ENCODE data around the gene TRIM71.
"Not testable (repeated sequence)": the region's sequence is repeated elsewhere in the genome, so short reads cannot be mapped to it uniquely, and the experiment has no call there.

The TRIM71 gene

GRCh38 chr3:32892625-32893598 lies 75.1 kb downstream of the TRIM71 start:
- DNase-seq, result no peak

DNA sequence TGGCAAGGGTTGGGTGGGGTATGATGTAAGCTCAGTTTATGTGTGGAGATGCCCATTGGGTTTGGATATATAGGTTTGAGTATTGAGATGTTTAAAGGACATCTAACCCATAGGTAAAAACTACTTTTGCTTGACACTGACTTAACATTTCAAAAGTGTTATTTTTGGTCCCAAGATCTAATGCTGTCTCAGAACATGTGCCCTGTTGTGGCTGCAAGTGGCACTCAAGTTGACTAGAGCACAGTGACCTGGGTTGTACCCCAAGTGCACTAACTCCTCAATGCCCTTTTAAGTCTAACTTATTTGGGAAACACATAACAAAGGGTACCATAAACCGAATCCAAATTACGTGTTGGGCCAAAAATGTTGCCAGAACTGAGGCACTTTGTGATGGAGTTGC lies 77.2 kb downstream of the TRIM71 start:
- DNase-seq, result no peak

GRCh38 chr3:32895701-32896100 lies 77.9 kb downstream of the TRIM71 start:
- DNase-seq, result no peak

GRCh38 chr3:32896143-32896542 lies 78.3 kb downstream of the TRIM71 start:
- no peak for DNase-seq

GRCh38 chr3:32897001-32897601 lies 79.3 kb downstream of the TRIM71 start:
- DNase-seq, result no peak

GRCh38 chr3:32897981-32898623 lies 80.3 kb downstream of the TRIM71 start:
- DNase-seq, result no peak

DNA sequence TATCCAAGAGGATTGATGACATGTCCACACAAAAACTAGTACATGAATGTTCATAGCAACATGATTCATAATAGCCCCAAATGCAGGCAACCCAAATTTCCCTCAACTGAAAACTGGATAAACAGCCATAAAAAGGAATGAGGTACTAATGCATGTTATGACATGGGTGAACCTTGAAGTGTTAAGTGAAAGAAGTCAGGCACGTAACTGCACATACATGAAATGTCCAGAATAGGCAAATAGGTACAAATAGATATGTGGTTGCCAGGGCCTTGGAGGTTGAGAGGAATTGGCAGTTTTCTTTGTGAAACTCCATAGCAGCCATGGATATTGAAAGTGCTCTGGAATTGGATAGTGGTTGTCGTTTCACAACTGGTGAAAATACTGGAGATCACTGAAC lies 81.5 kb downstream of the TRIM71 start:
- no peak for DNase-seq

- no peak for DNase-seq
These were observed 83.5 kb downstream of the TRIM71 start for GRCh38 chr3:32901005-32901932.

DNA sequence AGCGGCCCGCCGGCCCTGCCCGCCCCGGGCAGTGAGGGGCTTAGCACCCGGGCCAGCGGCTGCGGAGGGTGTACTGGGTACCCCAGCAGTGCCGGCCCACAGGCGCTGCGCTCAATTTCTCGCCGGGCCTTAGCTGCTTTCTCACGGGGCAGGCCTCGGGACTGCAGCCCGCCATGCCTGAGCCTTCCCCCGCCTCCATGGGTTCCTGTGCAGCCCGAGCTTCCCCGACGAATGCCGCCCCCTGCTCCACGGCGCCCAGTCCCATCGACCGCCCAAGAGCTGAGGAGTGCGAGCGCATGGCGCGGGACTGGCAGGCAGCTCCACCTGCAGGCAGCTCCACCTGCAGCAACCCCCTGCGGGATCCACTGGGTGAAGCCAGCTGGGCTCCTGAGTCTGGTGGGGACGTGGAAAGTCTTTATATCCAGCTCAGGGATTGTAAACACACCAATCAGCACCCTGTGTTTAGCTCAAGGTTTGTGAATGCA lies 85.1 kb downstream of the TRIM71 start:
- not testable (repeated sequence) for DNase-seq

- no peak for DNase-seq
These were observed 86.2 kb downstream of the TRIM71 start for GRCh38 chr3:32903953-32904352.

DNA sequence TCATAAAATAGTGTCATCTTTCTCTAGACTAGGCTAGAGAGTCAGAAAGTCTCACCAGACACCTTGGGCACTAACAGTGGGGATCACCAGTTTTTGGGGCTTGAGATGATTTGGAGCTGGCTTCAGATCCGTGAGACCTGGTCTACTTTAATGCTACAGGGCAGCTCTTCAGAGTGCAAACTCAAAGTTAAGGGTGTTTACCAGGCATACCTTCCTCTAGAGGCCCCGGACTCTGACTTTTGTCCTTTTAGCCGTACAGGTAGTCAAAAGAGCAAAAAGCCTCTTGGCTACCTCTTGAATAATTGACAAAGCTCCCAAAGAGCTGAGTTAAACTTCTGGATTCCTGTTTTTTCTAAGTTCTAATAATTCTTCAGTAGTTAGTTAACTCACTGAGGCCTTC lies 92.2 kb downstream of the TRIM71 start:
- DNase-seq, result no peak

DNA sequence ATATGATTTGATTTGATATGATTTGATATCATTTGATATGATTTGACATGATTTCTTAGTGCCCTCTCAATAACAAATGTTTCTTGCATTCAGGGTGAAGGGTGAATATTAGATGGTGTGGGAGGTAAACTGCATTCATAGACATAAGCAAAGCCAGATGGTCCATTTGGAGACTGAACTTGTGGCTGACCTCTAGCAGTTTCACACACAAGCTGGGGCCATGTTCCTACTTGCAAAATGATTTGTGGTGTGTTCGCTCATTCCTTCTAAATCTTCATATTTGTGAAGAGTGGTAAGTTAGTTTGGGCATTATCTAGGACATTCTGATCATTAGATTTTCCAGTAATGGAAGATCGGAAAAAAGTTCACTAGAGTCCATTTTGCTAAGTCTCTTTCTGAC lies 93.2 kb downstream of the TRIM71 start:
- no peak for DNase-seq

DNA sequence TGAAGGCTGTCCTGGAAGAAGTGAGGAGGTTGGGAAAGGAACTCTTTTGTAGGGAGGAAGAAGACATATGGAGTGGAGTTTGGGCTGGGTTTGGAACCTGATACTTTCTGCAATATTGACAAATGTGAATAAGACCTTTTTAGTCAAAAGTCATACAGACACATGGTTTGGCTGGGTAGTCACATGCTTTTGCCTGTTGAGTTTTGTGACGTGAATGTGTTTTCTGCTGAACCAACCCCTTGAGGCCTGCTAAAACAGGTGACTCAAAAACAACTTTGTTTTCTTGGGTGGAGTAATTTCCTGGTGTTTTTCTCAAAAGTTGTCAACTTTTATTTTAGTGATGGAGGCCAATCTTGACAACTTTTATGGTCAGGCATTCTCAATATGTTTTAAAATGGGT lies 94.2 kb downstream of the TRIM71 start:
- no peak for DNase-seq

DNA sequence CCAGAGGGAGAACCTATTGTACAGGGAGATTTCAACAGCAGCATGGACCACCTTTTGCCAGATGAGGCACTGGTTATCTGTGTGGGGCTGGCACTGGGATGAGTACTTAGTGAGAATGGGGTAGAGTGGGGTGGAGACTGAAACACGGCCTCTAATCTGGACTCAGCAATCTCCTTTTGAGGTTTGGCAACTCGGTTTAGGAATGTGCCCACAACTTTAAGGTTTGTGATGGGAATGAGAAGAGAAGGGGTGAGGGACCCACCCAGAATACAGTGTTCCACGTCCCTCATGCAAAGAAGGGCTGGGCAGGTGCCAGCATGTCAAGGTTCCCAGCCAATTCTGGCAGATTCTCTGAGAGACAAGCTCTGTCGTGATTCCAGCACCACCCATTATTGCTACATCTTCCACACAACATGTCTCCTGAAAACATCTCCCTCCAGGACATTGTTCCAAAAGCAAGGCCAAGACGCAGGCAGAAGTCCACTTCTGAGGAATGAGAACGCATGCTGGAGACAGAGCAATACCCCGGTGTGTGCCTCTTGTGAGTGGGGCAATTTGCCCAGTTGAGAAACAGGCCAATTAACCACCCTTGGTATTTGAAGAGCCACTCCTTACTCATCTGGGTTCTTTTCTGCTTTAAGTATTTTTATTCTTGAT lies 96.1 kb downstream of the TRIM71 start:
- DNase-seq, result no peak

DNA sequence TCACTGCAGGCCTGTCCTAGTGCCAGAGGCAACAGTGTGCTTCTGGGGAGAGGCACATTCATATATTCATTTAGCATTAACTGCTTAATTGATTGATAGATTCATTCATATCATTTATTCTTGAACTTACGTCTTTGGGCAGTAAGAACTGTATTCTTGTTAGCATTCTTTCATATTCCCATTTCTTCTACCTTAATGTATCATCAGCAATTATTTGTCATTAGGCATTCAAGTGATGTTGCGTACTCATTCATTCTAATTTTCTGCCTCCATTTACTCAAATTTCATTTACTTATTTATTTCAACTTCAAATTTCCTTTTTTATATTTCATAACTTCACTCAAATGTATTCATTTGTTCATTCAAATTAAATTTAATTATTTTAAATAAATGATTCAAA lies 102.1 kb downstream of the TRIM71 start:
- DNase-seq, result no peak

- DNase-seq, result no peak
These were observed 104.3 kb downstream of the TRIM71 start for GRCh38 chr3:32922078-32922477.

DNA sequence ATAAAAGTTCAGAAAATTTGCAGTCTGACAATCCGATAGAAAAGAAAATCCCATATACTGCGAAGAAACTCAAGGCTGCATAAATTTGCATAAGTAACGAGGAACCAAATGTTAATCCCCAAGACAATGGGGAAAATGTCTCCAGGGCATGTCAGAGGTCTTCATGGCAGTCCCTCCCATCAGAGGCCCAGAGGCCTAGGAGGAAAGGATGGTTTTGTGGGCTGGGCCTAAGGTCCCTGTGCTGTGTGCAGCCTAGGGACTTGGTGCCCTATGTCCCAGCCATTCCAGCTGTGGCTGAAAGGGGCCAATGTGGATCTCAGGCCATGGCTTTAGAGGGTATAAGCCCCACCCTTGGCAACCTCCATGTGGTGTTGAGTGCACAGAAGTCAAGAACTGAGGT lies 112.4 kb downstream of the TRIM71 start:
- DNase-seq, result no peak

DNA sequence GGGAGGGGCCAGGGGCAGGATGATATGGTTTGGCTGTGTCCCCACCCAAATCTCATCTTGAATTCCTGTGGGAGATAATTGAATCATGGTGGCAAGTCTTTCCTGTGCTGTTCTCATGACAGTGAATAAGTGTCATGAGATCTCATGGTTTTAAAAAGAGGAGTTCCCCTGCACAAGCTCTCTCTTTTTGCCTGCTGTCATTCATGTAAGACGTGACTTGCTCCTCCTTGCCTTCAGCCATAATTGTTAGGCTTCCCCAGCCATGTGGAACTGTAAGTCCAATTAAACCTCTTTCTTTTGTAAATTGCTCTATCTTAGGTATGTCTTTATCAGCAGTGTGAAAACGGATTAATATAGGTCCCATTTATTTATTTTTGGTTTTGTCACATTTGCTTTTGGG lies 113.5 kb downstream of the TRIM71 start:
- DNase-seq, result not testable (repeated sequence)

- DNase-seq, result no peak
These were observed 116.4 kb downstream of the TRIM71 start for GRCh38 chr3:32934150-32934742.

- DNase-seq, result no peak
These were observed 119.5 kb downstream of the TRIM71 start for GRCh38 chr3:32937331-32937730.

DNA sequence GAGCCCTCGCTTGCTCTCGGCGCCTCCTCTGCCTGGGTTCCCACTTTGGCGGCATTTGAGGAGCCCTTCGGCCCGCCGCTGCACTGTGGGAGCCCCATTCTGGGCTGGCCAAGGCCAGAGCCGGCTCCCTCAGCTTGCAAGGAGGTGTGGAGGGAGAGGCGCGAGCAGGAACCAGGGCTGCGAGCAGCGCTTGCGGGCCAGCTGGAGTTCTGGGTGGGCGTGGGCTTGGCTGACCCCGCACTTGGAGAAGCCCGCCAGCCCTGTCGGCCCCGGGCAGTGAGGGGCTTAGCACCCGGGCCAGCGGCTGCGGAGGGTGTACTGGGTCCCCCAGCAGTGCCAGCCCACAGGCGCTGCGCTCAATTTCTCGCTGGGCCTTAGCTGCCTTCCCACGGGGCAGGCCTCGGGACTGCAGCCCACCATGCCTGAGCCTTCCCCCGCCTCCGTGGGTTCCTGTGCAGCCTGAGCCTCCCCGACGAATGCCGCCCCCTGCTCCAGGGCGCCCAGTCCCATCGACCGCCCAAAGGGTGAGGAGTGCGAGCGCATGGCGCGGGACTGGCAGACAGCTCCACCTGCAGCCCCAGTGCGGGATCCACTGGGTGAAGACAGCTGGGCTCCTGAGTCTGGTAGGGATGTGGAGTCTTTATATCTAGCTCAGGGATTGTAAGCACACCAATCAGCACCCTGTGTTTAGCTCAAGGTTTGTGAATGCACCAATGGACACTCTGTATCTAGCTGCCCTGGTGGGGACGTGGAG lies 121.9 kb downstream of the TRIM71 start:
- DNase-seq, result not testable (repeated sequence)
